GM10266 (cell line): ENCODE measurements around the gene RNF43.

Experiments
- DNase-seq: peaks from one replicate; pipeline ENCODE4 v3.0.0; 2012; ENCODE audit errors: extremely low spot score
- TF ChIP-seq, protein P1 (sequence below): IDR thresholded peaks from 2 replicates; pipeline ENCODE4 v1.5.1; 2012; ENCODE audit warnings: mild to moderate bottlenecking, low read depth; ENCODE audit not compliant: control insufficient read depth, insufficient read depth; ENCODE audit errors: missing control alignments

The RNF43 gene

DNA sequence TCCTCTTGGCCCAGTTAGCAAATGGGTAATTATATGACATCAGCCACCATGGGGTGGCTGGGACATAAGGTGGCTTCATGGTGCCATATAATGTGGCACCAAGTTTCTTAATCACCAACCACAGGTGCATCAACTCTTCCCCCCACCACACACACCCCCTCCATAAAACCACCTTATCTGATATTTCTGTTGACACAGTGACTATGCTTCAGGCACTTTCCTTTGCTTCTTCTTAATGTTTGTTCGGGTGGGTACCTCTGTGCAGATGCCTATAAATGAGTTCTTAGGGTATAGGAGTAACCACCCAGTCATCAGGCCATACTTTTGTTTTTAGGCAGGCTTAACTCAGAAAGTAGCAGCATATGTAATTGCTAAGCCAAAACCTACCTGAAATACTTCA is 29.5 kb downstream of the RNF43 start:
- no peak for DNase-seq
- TF ChIP-seq, protein P1, sequence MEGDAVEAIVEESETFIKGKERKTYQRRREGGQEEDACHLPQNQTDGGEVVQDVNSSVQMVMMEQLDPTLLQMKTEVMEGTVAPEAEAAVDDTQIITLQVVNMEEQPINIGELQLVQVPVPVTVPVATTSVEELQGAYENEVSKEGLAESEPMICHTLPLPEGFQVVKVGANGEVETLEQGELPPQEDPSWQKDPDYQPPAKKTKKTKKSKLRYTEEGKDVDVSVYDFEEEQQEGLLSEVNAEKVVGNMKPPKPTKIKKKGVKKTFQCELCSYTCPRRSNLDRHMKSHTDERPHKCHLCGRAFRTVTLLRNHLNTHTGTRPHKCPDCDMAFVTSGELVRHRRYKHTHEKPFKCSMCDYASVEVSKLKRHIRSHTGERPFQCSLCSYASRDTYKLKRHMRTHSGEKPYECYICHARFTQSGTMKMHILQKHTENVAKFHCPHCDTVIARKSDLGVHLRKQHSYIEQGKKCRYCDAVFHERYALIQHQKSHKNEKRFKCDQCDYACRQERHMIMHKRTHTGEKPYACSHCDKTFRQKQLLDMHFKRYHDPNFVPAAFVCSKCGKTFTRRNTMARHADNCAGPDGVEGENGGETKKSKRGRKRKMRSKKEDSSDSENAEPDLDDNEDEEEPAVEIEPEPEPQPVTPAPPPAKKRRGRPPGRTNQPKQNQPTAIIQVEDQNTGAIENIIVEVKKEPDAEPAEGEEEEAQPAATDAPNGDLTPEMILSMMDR, result no peak

DNA sequence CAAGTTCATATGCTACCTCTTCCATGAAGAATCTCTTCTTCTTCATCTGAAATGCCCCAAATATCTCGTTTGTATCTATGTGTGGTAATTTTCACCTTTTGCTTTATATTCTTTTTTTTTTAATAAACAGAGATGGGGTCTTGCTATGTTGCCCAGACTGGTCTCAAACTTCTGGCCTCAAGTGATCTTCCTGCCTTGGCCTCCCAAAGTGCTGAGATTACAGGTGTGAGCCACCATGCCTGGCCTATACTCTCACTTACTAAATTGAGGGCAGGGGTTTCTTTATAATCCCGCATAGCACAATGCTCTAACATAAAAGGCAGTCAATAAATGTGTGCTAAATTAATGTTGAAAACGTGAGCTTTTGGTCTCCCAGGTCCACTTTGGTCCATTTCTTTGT is 30.6 kb downstream of the RNF43 start:
- DNase-seq, result no peak
- TF ChIP-seq, protein P1, result no peak

DNA sequence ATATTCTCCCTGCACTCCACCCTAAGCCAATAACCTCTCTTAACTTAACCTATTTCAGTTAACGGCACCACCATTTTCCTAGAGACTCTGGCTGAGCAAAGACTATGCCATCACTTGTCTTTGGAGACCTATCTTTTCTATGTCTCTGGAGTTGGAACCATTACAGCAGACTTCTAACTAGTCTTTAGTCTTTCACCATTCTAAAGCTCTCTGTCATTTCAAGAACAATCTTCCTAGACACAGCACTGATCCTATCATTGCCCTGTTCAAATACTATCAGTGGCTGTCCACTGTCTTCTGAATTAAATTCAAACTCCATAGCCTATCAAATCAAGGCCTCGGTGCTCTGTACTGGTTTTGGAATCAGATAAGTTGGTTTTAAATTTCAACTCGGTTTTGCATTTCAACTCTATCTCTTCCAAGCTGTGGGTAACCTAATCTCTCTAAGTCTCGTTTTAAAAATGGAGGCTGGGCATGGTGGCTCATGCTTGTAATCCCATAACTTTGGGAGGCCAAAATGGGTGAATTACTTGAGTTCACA is 31.9 kb downstream of the RNF43 start:
- TF ChIP-seq, protein P1, result no peak
- no peak for DNase-seq

DNA sequence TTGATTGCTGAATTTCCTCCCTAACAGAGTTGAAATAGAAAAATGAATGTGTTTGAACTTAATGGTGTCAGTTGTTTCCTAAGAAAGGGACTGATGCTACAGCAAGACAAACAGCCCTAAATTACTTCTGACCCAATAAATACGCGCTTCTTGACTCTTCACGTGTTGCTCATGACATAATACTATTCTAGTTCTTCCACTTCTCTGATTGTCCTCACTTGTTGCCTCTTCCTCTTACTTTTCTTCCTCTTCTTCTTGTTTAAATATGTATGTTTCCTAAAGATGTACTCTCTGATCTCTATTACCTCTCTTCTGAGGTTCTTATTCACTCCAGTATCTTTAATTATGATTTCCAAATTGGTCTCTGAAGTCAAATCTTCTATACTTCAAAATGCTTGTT is 32.4 kb downstream of the RNF43 start:
- DNase-seq, result no peak
- TF ChIP-seq, protein P1, result no peak

DNA sequence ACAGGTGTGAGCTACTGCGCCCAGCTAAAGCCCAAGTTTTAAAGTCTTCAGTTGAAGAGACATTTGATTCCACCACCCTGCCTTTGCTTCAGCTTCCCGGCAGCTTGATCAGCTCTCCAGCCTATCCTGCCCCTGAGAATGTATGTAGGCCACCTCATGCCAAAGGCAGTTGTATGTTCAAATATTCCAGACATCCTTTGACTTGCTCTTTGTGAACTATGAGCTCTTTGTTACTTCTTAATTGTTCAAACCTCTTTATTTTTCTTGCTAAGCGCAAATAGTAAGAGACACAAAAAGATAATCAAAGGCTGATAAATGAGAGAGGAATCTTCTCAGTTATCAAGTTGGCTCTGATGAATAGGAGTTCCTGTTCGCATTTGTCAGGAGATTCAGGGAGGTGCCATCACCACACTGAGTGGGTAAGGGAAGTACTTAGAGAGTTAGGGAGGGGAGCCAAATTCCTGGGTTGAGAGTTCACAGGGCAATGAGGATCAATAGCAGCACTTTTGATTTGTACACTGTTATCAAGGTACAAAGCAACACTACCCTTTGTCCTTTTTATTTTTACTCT is 33.4 kb downstream of the RNF43 start:
- TF ChIP-seq, protein P1, result no peak
- no peak for DNase-seq

DNA sequence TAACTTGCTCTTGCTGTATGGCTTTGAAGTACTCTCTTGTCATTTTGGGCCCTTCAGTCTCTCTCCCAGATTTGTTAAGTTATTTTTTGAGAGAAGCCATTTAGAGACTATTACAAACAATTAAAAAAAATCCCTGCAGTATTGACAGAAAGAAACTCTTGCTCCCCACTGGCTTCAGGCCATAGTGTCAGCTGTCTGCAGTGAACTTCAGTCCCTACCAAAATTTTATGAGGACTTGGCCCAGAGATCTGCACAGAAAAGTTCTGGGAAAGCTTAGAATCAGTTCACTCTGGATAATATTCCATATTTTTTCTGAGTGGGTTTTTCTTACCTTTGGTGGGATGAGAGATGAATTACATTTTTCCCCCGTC is 34.5 kb downstream of the RNF43 start:
- no peak for DNase-seq

More for the DNA sequence above, 34.5 kb downstream of the RNF43 start:
- TF ChIP-seq, protein P1, result no peak
